ENCODE data around the gene ZNF530.

Gene ZNF530

DNA sequence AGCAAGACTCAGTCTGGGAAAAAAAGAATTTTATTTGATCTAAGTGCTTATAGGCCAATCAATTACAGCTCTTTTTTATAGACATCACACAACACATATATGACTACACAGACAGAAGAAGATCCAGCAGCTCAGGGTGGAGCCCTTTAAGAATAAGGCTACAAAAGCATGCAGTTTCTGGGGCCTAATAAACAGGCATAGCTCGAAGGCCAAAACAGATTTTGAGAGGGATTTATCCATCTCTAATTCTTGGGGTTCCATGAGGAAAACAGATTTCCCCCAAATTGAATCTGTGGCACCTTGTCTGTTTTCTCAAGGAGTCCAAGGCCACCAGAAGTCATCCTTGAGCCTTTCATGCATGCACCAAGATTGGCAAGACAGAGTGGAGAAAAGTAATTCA lies 36.1 kb upstream of the ZNF530 start:
- H3K27ac ChIP-seq = no peak overlapping the region
- TF ChIP-seq, protein P1, sequence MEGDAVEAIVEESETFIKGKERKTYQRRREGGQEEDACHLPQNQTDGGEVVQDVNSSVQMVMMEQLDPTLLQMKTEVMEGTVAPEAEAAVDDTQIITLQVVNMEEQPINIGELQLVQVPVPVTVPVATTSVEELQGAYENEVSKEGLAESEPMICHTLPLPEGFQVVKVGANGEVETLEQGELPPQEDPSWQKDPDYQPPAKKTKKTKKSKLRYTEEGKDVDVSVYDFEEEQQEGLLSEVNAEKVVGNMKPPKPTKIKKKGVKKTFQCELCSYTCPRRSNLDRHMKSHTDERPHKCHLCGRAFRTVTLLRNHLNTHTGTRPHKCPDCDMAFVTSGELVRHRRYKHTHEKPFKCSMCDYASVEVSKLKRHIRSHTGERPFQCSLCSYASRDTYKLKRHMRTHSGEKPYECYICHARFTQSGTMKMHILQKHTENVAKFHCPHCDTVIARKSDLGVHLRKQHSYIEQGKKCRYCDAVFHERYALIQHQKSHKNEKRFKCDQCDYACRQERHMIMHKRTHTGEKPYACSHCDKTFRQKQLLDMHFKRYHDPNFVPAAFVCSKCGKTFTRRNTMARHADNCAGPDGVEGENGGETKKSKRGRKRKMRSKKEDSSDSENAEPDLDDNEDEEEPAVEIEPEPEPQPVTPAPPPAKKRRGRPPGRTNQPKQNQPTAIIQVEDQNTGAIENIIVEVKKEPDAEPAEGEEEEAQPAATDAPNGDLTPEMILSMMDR (conservative IDR thresholded peaks at IDR 0.05) = no peak
- no peak for TF ChIP-seq ZFX (IDR thresholded peaks at IDR 0.05)

DNA sequence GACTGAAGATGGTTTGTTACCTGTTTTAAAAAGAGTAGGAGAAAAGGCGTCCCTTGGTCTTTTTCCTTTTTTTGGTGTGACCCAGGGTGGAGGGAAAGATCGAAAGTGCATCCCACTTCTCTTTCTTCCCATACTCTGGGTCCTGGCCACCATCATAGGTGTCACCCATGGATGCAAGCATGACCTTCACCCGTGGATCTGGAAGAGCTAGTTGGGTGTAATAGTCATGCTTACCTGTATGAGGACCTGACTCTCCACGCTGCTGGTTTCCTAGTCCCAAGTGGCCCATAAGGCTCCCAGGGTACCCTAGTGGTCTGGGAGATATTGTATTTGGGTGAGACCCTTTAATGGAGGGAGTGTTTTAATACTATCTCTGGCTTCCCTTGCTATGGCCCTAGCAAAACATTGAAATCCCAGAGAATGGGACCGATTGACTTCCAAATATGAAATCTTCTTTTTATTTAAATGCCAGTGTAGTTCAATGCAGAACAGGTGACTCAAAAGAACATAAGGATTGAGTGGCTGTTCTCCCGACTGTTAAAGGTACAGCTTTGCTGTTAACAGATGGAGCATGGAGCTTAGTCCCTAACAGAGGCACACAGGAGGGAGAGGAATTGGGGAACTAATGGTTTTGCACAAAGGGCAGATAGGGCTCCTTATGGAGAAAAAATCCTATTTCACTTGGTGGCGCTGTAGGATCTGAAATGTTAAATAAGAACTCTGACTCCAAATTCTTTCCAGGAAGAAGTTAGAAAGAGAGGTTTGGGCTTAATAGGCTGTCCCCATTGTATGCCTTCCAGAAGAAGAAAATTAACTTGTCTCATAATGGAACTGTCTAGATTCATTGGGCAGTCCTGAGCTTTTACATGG lies 33.1 kb upstream of the ZNF530 start:
- TF ChIP-seq, protein P1 (conservative IDR thresholded peaks at IDR 0.05) = no peak
- no peak for TF ChIP-seq ZFX (IDR thresholded peaks at IDR 0.05)
- H3K27ac ChIP-seq = no peak overlapping the region

DNA sequence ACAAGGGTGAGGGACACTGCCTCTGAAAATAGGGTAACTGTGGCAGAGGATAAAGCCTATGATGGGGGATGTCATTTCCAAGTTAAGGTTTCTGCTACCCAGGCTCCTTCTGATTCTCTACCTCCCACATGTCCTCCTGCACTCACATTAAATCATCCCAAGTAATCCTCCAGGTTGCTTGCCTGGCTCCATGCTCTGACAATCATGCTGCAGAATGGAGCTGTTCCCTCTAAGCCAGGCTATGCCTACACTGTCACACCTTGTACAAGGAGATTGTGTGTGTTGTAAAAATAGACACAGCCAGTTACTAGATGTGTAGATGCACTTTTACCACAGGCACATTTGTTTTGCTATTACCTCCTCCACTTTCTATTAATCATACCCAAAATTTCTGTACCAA lies 29.0 kb upstream of the ZNF530 start:
- H3K27ac ChIP-seq = no peak overlapping the region
- TF ChIP-seq, protein P1 (conservative IDR thresholded peaks at IDR 0.05) = no peak
- no peak for TF ChIP-seq ZFX (IDR thresholded peaks at IDR 0.05)

DNA sequence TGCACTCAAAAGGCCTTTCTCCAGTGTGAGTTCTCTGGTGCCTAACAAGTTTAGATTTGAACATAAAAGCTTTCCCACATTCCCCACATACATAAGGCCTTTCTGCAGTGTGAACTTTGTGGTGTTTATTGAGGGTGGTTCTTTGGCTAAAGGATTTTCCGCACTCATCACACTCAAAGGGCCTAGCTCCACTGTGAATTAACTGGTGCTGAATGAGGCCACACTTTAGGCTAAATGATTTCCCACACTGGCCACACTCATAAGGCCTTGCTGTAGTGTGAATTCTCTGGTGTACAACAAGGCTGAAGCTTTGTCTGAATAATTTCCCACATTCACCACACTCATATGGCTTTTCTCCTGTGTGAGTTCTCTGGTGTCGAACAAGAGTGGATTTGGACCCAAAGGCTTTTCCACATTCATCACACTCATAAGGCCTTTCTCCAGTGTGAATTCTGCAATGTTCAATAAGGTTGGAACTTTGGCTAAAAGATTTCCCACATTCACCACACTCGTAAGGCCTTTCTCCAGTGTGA lies 27.2 kb upstream of the ZNF530 start:
- TF ChIP-seq ZFX (IDR thresholded peaks at IDR 0.05) = no peak
- TF ChIP-seq, protein P1 (conservative IDR thresholded peaks at IDR 0.05) = no peak
- no peak overlapping the region for H3K27ac ChIP-seq

DNA sequence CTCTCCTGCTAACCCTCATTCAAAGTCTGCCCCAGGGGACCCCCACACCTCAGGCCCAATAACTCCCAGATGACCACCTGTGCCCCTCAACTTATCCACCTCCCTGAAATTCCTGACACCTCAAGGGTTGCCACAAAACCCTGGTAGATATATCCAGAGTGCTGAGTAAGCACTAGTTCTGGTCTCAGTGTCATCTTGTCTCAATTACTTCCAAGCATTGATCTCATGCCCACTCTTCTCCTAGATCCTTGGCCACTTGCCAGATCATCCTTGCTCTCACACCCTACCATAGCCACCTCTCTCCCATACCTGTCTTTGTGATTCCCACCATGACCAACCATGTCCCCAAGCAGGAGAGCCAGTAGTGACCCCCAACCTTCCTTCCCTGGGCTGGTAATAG lies 23.0 kb upstream of the ZNF530 start:
- TF ChIP-seq, protein P1 (conservative IDR thresholded peaks at IDR 0.05) = no peak
- TF ChIP-seq ZFX (IDR thresholded peaks at IDR 0.05) = no peak
- H3K27ac ChIP-seq = no peak overlapping the region

DNA sequence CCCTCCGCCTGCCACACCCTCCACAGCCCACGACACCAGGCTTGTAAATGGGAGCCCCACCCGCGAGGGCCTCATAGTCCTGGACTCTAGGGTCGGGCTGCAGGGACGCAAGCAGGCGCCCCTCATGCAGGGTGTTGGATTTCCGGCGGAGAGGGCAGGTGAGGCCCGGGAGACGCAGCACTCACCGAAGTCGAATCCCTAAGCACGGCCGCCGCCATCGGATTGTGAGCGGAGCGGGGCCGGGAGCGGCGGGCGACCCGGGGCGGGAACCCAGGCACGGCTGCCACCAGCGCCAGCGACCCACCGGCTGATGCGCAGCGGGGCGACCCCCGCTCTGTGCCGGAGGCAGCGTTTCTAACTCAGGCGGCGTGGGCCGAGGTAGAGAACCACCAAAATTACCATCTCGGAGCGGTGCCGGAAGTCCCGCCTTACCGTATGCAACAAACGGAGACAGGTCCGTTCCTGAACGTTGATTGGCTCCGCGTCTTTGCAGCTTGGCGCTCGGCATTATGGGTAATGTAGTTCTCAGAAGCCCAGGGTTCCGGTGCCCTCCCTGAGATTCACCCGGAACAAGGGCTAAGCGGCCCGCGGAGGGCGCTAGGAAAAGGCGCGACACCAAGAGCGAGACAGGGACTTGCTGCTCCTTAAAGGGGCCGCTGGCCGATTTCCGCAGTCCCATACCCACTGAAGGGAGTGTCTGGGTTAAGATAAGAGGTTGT lies 21.0 kb upstream of the ZNF530 start, which contains the start of gene ZNF416:
ZNF416 (minus strand) TSS at position 425 of the 719 bp plus-strand sequence; CDS start at position 218, 207 bp downstream.
- TF ChIP-seq, protein P1 (conservative IDR thresholded peaks at IDR 0.05) = peak; percentile 26
- TF ChIP-seq ZFX (IDR thresholded peaks at IDR 0.05) = peak; percentile 59
- H3K27ac ChIP-seq = peak within 1 kb of the TSS; percentile 73

DNA sequence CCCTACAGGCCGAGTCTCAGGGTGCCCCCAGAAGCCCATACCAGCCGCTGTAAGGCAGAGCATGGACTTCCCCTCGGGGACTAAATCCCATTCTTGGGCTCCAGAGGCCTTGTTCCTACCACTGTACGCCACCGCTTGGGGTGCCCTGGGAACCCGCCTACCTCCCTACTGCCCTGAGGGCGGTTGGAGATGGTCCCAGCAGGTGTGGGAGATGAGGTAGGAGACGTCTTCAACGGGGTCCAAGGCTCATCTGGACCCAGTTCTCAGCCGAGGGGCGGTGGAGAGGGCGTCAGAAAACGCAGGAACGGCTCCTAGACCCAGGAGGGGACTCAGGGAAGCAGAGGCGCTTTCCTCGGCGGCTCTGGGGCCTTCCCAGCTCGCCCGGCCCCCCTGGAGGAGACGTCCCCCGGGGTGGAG lies 16.6 kb upstream of the ZNF530 start:
- TF ChIP-seq, protein P1 (conservative IDR thresholded peaks at IDR 0.05) = no peak
- TF ChIP-seq ZFX (IDR thresholded peaks at IDR 0.05) = no peak
- H3K27ac ChIP-seq = no peak overlapping the region
